HCEC 1CT (cell line): Measurements from ENCODE around the gene STXBP5.

Experiments used
- DNase-seq: peaks from one replicate; pipeline ENCODE4 v3.0.0-alpha.2; 2017

Gene STXBP5

DNA sequence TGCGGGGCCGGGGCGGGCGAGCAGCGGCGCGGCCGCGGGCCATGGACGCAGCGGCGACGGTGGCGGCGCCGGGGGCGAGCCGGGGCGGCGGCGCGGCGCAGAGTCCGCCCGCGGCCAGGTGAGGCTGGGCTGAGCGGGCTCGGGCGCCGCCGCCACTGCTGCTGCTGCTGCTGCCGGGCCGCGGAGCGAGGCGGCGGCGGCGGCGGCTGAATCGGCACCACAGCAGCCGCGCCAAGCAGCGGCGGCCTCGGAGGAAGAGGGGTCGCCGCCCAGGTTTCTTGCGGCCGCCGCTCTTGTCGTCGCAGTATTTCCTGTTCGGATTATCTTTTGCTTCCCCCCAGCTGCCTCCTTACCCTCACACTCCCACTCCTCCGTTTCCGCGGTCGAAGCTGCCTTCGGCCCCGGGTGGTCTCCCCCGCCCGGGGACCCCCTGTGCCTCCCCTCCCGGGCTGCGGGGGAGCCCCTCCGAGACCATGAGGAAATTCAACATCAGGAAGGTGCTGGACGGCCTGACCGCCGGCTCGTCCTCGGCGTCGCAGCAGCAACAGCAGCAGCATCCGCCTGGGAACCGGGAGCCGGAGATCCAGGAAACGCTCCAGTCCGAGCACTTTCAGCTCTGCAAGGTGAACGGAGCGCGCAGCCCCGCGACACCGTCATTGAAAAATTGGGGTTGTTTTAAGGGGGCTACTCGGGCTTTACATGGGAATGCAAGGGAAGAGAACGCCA, at the start of gene STXBP5:
Gene STXBP5 (plus strand): TSS at position 358 of the 726 bp plus-strand sequence. CDS start 116 bp downstream, at position 474.
- peak; percentile 53 for DNase-seq

DNA sequence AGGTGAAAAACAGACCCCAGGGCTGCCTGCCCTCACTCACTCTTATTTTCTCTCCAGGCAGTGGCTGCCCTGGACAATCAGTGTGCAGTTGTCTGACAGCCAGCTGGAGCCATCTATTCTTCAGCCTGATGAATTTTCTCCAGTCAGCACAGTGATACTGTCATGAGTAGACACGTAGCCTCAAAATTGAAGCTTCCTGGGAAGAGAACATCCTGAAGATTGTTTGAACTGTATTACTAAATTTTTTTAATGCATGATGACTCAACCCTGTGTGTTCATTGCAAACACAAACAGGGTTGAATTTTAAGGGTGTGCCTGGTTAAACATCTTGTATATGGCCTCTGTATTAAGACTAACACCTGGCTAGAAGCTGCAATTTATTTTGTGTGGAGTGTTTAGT, 49.8 kb upstream of the STXBP5 start:
- peak; percentile 93 for DNase-seq

DNA sequence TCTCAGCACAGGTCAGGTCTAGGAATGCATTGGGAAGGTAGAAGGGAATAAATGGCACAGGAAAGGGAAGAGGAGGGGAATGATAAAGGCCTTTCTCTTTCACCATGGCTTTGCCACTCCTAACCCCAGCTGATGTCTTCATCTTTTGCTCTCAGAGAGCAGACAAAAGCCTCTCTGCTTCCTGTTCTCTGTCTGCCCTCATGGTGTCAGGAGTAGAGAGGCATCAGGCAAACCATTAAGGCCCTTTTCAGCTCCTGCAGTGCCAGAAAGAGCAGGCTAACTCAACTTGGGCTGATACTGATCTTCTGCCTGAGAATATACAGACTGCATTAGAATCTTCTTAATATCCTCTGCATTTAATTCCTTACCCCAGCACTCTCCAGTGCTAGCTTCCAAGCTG, 48.0 kb upstream of the STXBP5 start:
- peak; percentile 43 for DNase-seq

DNA sequence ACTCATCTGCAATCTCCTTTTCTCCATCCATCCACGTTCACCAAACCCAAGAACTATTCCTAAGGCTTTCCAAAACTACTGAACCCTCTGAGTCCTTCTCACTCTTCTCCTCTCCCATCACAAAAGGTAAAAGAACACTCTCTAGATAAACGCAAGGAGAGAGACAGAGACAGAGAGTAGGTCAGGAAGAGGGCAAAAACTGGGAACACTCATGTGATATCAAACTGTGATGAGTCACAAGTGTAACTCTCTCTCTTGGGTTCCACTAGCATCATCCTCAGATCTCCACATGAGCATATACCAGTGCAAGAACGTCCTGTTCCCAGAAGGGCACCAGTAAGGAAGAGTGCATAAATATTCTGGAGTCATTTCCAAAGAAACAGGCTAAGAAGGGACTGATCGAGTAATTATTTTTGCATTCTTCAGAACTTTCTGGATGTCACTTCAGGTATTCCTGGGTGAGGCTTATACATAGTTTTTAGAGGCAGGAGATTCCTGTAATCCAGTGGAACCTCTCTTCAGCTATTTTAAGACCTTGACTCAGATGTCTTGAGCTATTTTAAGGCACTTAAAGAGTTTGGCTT, 47.3 kb upstream of the STXBP5 start:
- DNase-seq = peak; percentile 90

DNA sequence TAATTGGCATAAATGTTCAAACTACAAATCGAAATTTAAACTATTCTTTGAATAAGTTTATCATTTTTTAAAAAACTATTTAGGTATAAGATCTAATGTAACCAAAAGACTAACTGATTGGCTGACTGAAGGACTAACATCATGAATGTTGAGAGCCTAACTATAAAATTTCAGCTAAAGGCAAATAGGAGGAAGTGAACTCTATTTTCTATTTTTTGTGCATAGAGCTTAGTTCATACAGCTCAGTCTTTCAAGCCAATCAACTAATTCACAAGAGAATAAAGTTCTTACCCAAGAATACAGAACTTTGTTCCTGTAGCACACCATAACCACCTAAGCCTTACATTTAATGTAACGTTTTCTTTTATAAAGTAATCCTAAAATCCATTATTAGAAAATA, 46.3 kb upstream of the STXBP5 start:
- no peak for DNase-seq

DNA sequence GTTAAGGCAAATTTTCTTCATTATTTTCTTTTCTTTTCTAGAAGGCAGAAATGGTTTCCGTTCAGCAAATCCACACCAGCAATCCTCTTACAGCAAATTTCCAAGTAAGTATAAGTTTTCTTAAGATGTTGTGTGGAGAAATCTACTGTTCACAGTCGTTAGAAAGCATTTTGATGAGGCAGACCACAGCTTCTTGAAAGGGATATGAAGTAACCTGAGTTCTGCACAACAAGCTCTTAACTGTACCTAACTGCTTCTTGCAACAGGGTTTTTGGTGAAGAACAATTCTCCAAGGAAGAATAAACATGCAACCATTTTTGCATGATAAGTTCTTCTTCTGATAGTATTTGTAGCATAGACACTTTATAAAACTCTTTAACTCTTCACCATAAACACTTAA, 45.3 kb upstream of the STXBP5 start:
- no peak for DNase-seq

DNA sequence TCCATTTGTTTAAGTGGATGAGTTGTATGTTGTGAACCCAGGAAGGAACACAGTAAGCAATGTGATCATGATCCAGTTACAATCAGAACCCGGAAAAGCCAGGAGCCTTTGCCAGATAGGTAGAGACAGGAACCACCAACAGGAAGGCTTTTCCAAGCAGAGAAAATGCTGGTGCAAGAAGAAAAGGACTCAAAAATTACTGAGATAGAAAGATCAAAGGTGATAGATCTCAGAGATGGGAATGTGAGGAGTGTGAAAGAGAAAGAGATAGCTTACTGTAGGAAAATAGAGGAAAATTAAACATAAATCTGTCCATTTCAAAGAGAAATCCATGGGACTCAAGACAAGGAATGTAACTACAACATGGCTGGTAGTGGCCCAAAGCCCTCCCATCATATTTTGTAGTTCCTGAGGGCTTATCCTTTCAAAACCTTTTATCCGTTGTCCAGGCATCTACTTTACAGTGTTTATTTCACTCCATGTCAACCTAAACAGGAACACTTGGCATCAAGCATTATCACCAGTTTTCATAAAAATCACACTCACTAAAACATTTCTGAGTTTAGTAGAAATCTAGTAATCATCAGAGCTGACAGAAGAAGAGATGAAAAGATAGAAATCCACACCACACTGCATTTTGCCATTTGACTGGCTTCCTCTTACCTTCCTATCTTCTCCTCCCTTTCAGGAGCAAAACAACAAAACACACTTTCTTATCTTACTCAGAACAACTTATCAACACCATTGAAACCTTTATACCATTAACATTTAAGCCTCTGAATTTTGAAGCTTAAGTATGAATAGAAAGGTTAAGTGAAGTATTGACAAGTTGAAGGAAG, 44.5 kb upstream of the STXBP5 start:
- DNase-seq = no peak

DNA sequence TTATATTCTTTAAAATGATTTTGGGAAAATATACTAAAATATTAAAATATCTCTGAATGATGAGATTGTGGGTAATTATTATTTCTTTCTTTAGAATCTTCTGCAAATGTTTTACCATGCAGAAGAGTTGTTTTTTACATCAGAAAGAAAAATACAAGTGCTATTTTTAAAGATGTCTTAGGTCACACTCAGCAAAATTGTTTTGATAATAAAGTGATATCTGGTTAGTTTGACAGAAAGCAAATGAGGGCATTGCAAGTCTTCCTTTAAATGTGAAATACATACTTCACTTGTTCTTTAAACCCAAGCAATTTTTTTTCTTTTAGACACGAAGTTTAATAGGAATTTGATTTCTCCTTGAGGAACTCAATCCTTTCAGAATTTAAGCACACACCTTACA, 43.6 kb upstream of the STXBP5 start:
- no peak for DNase-seq

DNA sequence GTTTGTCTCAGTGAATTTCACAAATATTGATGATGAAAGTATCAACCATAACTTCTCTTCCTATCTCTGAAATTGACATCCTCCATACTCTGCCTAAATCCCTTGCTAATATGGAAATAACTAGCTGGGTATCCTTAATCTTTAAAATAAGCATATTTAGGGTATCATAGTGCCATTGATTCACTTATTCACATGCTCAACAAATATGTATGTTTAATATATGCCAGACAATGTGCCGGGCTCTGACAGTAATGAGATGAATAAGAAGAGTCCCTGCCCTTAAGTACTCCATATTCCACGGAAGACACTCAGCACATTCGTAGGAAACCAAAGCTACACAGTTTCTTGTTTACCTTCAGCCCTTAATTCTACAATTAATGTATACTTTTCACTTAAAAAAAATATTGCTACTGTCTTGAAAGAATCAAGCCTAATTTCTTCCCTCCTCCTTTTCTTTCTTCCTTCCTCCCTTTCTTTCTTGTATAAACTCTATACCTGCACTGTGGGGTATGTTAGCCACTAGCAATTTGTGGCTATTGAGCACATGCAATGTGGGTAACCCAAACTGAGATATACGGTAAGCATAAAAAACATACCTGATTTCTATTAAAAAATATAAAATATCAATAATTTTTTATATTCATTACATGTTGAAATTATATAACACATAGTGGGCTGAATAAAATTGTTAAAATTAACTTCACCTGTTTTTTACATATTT, 42.8 kb upstream of the STXBP5 start:
- DNase-seq = no peak

DNA sequence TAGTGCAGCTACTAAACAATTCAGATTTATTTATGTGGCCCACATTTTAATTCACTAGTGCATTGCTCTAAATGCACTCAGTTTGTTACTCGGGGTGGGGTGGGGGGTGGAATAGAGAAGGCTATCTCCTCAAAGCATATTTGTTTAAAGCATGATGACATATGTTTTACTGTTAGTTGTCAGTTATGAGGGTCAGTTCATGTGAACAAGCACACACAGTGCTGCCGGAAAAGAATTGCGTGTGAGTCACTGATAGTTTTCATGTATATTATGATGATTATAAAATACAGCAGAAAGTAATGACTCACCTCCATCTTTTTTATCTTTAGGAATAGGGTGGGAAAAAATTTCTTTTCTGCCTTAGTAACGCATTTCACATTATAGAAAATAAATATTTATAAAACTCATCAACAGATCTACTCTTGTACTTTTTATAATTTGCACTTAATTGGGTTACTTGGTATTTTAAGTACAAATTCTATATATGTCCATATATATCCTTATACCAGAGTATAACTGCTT, 42.2 kb upstream of the STXBP5 start:
- DNase-seq = peak; percentile 94

DNA sequence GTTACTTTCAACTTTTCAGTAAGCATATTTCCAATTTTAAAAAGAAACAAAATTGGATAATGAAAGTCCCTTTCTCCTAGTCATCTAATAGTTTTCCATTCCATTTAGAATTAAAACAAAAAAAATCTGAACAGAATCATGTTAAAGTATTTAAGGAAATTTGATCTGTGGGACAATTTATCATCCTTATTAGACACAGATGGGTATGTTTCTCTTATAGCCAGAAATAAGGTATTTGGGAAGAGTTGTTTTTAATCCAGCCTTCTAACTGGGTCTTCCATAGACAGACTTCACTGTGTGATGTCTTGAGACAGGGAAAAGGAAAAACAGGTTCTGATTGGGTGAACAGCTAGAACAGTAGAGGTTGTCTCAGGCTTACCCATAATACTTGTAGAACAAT, 39.5 kb upstream of the STXBP5 start:
- no peak for DNase-seq

DNA sequence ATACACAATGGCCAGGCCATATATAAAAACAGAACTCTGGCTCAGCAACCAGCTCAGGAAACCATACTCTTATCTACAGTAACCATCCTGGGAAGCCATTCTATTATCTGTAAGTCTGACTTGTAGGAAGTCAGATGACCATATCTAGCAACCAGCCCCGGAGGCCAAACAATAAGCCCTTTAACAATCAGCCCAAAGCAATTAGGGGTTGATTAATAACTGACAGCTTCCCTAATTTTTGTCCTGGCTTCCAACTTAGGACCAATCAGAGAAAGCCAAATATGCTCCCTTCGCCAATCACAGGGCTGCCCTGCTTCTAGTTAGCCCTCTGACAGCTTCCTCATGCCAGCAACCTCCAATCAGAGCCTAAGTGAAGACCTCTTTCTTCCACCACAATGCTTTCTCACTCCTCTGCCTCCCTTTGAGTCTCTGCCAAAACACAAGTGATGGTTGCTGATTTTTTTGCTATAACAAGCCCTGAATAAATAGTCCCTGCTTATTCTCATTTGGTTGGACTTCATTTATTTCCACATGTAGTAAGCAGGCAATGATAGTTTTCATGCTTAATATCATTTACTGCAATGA, 37.8 kb upstream of the STXBP5 start:
- DNase-seq = peak; percentile 36

DNA sequence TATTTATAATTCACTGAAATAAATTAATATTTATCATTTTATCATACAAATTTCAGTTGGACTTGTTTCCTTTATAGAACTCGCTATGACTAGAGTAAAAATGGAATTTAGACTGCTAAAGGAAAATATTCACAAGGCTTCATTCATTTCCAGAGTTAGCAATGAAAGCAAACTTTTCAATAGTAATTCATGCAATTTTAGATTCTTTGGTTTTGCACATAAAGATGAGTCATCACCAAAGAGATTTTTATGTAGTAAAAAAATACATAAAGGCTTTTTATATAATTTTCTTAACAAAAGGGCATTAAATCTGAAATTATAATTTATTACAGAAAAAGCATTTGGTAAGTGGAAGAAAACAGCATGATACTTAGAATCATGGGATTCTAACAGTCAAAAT, 37.2 kb upstream of the STXBP5 start:
- peak; percentile 34 for DNase-seq

DNA sequence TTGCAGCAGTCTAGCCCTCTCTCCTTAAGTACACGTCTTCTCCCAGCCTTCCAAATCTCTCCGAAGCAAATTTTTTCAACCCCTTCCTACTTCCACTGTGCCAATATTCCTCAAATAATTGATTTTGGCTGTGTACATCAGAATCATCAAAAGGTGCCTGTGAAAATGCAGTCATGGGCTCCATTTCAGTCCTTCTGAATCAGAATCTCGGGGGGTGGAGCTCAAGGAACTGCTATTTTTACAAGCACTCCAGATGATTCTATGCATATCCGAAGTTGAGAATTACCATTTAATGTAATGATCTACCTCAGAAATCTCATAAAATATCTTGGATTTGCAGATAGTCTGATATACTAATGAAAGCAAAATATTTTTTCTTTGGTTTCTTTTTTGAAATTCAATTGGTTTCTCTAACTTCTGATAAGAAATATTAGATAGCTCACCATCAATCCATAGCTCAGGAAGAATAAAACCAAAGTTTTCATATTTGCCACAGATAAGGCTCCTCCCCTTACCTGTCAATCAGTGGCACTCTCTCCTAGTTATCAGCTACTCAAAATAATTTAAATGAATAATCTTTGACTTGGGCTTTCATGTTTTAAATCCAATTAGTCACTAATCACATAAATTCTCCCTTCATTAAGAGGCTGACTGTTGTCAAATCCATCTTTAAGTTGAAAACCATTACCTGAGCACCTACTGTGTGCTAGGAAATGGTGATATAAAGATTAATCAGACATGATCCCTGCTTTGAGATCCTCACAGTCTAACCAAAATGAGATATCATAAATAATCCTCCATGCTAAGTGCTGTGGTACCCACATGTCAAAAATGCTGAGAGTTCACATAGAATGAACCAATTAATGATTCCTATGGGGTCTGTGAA, 36.4 kb upstream of the STXBP5 start:
- no peak for DNase-seq

DNA sequence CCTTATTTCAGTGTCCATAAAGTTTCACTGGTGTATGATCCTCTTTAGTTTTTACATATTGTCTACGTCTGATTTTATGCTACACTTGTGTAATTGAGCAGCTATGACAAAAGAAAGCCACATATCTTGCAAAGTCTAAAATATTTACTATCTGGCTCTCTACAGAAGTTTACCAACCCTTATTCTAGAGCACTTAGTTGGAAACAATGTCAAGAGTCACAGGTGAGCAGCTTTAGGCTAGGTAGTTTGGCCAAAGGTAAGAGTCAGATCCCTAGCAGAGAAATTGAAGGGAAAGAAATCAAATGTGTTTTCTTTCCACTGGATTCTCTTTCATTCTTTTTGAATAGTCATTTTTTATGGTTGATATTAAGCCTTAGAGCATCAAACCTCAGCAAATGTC, 34.7 kb upstream of the STXBP5 start:
- DNase-seq = no peak

DNA sequence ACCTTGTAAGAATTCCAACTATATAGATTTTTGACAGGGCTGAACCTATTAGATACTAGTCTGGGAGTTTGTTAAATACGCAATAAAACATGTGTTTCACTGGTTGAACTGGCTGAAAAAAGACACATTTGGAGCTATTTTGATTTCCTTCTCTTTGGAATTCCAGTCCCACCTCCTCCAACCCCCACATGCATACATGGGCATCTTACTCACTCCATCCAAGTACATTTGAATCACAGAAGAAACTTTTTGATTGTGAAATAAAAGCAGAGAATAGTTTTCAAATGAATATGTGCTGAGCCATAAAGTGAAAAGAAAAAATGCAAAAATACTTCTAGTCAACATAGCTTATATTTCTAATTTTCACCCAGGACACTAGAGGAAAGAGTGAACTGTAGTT, 33.9 kb upstream of the STXBP5 start:
- peak; percentile 98 for DNase-seq

DNA sequence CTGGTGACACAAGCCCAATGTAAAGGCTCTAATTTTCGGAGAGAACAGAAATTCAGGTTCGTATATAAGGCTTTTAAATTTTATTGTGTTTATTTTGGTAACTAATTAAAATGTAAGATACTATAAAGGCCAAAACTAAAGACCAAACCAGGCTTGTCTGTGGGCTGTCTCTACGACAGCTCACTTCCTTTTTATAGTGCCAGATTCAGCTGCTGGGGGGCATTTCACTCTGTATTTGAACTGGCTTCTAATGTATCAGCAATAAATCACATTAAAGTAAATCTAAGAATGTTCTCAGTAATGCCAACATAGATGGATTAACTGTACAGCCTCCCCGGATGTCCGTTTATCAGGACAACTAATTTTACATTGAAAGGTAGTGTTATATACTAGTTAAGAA, 31.1 kb upstream of the STXBP5 start:
- no peak for DNase-seq

DNA sequence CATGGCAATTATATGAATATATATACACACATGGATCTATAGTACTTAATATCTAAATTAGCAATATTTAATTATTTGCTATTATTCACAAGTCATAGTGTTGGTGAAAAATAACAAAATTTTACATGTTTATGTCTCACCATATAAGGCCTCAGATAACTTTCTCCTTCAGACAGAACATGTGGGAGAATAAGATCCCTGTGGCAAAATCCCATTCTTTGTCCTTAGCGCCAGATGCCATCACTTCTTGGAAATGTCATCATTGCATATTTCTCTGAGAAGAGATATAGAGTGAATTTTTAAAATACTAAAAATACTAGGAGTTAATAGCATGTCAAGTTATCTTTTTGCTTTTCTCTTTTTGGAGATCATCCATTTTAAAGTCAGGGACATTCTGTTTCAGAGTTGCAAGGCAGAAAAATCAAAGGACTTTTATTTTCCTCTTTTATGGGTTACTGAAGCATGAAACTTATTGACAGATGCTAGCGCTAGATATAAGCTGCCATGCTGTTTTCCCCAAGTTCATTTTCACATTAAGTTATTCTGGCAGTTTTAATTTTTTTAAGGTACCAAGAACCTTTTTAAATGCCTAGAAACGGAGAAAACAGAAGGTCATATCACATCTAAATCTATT, 30.4 kb upstream of the STXBP5 start:
- DNase-seq = no peak

DNA sequence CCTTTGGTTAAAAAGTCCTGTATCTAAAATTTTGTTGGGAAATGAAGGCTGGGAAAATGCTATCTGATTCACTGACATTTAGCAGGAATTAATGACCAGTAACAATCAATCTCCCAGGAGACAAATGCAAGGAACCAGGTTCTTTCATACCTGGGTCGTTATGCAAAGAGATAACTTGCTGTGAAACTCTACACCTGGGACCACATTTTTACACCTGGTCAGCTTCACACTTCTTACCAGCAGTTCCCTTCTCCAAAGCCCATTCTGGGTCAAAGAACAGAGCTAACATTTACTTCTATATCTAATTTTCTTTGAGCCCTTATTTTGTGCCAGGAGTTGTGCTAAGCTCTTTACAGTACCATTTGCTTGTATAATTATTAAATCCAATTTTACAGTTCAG, 27.4 kb upstream of the STXBP5 start:
- DNase-seq = no peak

DNA sequence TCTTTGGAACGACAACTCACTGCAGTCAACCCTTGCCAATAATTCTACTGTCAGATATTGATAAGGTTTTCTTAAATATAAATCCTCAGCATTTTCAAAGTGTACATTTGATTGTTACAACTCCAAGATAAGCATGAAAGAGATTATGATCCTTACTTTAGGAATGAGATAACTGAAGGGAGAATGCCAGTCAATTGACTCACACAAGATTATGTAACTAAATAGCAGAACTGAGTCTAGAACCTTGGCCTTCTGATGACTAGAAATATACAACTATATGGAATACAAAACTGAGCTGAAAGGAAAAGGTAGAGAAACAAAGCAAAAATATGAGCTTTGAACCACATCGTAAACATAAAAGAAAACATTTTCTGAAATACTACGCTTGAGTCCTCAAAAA, 26.9 kb upstream of the STXBP5 start:
- DNase-seq = peak; percentile 29

DNA sequence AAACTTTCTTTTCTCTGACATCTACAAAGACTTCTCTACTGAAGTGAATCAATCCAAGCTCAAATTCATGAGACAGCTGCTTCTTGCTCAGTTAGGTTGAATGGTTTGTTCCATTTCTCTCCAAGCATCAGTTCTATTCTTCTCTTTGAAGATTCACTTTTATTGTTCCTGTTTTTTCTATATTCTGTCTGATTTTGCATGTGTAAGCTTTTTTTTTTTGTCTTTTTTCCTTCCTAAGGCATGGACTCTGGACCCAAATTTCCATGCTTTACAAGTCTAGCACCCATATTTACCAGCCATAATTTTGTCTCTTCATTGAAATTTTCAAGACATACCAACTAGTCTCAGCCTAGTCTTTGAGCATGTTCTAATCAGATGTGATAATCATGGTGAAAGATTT, 25.9 kb upstream of the STXBP5 start:
- DNase-seq = no peak
